Gastroesophageal sphincter (tissue), 3 donors: ENCODE results near the gene TMEM240.

Source experiments
- CTCF ChIP-seq, 4 experiments: fragments of 200-600 bp in 2 of 4; fragments of 450-650 bp in 2 of 4; sonication (generic) in 1 of 4; IDR thresholded peaks; one replicate each; pipeline ENCODE4 v1.5.1; 2017 to 2019; ENCODE audit warnings: antibody characterized with exemption in 4 of 4, mild to moderate bottlenecking in 2 of 4, moderate library complexity in 2 of 4
- EP300 ChIP-seq: sonication (generic); formaldehyde crosslinking; IDR thresholded peaks from one replicate; pipeline ENCODE4 v1.6.1; 2017; ENCODE audit warnings: antibody characterized with exemption, mild to moderate bottlenecking
- POLR2A ChIP-seq, 2 donors: fragments of 450-650 bp; IDR thresholded peaks; one replicate each; pipeline ENCODE4 v1.6.1; 2017; ENCODE audit warnings: antibody characterized with exemption in 2 of 2, mild to moderate bottlenecking in 2 of 2, moderate library complexity in 1 of 2
- POLR2AphosphoS5 ChIP-seq: sonication (generic); formaldehyde crosslinking; IDR thresholded peaks from one replicate; pipeline ENCODE4 v1.6.1; 2017; ENCODE audit warnings: antibody characterized with exemption

- TF ChIP-seq CTCF (IDR thresholded peaks at IDR 0.05) (no peak), POLR2AphosphoS5 (no peak), EP300 (no peak), POLR2A (IDR thresholded peaks at IDR 0.05) (no peak)
Measured at GRCh38 chr1:1569341-1569740, 28.9 kb upstream of the TMEM240 start.
